Activated gamma-delta T cell treated with Interleukin-2 at 50 U/mL for 16 hours (primary cell): ENCODE data around the gene FPR2.
"Not testable (repeated sequence)": the region's sequence is repeated elsewhere in the genome, so short reads cannot be mapped to it uniquely, and the experiment has no call there.

Source experiments
- DNase-seq: peaks from one replicate; pipeline ENCODE4 v3.0.0-alpha.2; 2020

FPR2 gene

DNA sequence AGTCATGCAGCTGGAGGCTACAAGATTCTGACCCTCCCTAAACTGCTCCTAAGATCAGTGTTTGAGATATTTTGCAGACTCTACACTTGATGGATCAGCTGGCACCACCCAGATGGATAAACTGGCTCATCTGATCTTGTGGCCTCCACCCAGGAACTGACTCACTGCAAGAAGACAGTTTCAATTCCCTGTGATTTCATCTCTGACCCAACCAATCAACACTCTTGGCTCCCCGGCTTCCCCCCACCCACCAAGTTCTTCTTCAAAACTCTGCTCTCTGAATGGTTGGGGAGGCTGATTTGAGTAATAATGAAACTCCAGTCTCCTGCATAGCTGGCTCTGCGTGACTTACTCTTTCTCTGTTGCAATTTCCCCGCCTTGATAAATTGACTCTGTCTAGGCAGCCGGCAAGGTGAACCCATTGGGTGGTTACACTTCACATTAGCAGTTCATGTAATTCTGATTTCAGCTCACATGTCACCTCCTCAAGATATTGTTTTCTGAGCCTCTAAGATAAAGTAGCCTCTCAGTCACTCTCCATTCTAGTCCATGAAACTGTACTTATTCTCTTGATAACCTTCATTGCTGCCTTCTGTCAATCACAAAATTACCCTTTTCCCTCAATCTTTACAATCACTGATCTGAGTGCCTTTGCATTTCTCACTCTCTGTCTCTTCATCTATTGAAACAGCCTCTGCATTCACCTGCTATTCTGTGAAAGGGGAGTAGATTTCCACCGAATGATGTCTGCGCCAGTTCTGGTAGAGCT is 24.1 kb downstream of the FPR2 start:
- no peak for DNase-seq

DNA sequence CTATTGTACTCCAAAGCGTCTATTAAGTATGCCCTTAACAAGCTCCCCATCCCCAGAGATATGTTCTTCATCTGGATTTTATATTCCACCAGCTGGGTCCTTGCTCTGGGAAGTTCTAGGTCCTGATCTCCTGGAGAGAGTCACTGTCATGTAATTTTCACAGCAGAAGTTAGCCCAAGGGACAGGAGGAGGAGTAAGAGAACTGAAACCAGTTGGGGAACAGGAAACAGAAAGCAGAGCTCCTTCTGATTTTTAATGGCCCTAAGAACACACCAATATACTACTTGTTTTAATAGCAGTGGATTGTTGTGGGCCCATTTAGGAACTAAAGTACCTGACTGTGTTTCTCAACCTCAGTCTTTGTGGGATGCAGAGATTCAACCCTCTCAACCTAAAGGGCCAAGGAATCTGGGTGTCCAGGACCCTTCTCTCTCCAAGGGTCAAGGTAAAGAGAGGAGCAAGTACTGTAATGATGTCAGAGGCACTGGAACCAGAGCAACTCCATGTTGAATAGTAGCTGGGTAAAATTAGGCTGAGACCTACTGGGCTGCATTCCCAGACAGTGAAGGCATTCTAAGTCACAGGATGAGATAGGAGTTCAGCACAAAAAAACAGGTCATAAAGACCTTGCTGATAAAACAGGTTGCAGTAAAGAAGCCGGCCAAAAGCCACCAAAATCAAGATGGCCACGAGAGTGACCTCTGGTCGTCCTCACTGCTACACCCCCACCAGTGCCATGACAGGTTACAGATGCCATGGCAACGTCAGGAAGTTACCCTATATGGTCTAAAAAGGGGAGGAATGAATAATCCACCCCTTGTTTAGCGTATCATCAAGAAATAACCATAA is 25.9 kb downstream of the FPR2 start:
- DNase-seq, result no peak

DNA sequence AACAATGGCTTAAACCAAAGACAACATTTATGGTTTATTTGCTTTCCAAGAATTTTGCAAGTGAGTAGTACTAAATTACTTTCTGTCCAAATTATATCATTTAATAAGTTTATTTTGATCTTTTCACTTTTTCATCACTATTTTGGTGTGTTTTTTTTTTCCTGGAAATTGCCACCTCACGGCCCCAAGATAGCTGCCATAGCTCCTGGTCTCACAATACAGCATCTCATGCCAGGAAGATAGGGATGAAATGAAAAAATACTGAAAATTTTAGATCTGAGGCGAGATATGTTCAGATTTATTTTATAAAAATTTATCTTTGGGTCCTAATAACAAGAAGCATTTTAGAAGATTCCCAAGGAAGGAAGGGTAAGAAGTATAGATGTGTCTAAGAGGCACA is 27.0 kb downstream of the FPR2 start:
- no peak for DNase-seq

DNA sequence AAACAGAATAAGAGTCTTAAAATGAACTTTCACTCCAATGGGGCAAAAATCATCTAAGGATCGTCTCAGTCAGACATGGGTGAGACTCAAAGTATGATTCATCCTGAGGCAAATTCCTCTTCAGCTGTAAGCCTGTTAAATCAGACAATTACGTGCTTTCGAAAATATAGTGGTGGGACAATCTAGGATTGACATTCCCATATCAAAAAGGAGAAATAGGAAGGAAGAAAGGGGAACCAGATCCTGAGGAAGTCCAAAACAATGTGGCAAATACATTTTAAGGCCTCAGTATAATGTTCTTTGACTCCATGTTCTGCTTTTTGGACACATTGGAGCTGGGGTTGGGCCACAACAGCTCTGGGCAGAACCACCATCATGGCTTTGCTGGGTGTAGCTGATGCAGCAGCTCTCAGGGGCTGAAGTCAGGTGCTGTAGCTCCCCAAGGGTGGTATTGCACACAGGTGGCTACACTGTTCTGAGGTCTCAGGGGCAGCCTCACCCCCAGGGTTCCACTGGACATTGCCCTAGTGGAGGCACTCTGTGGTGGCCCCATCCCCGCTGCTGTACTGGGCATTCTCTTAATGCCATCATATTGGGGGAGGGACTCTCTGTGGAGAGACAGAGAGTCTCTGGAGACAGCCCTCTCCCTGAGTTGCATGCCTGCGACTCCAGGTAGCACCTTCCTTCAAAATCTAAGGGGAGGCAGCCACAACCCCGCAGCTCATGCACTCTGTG is 28.2 kb downstream of the FPR2 start:
- no peak for DNase-seq

DNA sequence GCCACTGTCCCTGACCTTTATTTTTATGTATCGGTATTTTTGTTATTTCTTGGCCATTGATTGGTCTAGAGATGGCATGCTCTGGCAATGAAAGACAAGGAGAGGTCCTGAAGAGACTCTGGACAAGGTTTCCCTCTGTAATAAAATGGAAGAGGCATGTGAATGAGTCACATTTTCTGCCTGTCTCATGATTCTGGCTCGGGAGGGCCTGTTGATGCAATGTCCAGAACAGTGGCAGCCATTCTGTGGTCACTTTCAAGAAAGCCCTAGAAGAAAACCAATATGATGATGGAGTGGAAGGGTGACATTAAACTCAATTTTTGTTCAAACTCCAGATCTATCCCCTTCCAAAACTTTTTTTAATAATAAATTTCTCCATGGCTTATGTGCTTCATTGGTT is 32.0 kb downstream of the FPR2 start:
- DNase-seq, result no peak

DNA sequence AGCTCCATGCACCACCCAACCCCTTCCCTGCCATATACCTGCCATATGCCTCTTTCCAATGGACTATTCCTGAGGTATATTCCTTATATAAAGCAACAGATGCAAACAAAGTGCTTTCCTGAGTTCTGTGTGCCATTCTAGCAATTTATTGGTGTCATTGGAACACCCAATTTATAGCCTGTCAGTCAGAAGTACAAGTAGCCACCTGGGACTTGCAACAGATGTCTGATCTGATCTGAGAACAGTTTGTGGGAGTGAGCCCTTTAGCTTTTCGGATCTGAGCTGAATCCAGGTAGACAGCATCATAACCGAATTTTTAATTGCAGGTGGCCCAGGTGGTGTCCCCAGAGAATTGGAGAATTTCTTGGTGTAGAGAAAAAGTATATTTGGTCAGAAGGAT is 33.0 kb downstream of the FPR2 start:
- no peak for DNase-seq

DNA sequence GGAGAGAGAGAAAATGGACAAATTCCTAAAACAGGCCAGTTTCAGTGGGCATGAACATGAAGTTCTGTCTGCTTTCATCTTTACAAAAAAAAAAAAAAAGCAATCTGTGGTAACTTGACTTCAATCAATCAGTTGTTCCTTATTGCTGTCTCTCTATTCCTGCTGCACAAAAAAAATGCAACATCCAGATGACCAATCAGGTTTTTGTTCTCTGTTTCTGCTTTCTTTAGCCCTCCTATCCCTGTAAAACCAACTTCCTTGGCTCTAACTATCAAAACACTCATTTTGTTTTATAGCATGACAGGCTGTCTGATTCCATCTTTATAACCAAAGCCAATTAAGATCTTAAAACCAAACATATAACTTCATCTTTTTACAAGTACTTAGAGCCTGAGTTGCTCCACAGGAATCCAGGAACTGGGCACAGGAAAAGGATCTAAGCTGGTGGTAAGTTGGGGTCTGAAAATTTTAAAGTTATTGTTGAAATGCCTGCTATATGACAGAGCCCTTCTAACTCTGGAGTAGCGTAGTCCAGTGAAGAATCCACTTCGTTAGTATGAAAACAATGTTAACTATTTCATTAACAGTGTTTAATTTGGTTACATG is 34.0 kb downstream of the FPR2 start, which contains the start of gene FPR3:
TSS of gene FPR3 (plus strand) at position 273 of the 606 bp plus-strand sequence. CDS start 28,592 bp downstream, outside the sequence.
- DNase-seq, result no peak

DNA sequence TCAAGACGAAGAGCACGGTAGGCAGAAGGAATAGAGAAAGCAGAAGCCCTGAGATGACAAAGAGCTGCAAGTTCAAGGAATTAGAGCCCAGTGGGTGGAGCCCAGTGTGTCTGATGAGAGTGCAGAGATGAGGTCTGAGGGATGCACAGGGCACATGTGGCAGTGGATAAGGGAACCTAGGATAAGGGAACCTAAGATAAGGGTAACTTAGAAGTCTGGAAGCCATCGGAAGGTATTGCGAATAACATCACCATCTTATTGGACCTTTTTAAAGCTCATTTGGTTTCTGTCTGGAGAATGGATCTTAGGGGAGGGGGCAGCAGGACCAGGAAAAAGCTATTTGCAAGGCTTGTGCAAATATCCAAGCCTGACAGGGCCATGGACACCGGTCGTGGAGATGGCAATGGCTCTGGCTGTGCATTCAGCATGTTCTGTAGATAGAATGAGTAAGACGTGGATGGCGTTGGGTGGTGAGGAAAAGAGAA is 35.3 kb downstream of the FPR2 start:
- no peak for DNase-seq

DNA sequence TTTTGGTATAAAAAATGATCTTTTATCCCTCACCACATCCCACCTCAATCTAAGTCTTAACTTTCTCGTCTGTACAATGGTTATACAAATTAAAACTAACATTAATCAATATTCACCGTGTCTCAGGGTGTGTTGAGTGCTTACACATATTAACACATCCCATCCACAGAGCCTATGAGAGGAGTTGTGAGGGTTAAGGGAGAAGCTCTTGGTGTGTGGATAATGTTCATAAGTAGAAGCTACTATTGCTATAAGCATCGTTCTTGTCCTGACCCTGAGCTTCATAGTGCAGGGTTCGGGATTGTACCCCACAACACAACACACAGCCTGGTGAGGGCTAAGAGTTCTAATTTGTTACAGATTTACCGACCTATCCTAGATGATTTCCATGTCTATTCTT is 36.5 kb downstream of the FPR2 start:
- no peak for DNase-seq

DNA sequence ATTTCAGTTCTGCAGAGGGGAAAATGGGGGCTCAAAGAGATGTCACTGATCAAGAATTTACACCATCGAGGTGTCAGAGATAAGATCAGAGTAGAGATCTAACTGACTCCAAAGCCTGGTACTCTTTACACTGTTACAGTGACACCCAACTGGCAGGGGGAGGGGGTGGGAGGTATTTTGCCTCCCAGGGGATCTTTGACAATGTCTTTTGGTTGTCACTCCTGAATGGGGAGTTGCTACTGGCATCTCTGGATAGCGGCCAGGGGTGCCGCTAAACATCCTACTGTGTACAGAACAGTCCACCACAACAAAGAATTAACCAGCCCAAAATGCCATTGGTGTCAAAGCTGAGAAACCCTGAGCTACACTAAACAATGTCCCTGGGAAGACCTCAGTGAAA is 37.1 kb downstream of the FPR2 start:
- DNase-seq, result no peak

DNA sequence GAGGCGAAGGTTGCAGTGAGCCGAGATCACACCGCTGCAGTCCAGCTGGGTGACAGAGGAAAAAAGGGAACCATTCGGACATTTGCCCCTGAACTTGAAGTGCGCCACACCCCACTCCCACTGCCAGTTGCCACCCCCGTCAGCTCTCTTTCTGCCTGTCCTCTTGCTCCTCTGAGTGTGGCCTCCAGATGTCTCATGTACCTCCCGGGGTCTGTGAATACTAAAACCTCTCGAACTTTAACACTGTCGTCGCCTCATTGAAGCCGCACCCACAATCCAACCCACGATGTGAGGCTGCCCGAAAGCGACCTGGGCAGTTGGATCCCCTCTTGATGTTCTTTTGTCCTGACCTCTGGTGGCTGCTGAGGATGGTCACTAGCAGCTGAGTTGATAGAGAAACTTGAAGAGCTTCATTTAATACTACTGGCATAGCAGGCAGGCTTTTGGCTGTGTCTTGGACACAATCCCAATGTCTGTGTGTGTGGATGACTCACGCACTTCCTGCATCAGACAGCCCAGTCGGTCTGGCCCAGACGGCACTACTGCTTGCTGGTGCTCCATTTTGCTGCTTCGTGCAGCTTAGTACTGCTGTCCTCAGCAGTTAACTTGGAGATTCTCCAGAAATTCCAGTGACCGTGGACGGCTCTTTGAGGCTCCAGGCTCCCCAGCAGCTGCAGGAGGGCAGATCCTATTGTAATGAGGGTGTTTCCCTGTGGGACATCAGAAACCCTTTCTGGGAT is 38.2 kb downstream of the FPR2 start:
- DNase-seq, result no peak

DNA sequence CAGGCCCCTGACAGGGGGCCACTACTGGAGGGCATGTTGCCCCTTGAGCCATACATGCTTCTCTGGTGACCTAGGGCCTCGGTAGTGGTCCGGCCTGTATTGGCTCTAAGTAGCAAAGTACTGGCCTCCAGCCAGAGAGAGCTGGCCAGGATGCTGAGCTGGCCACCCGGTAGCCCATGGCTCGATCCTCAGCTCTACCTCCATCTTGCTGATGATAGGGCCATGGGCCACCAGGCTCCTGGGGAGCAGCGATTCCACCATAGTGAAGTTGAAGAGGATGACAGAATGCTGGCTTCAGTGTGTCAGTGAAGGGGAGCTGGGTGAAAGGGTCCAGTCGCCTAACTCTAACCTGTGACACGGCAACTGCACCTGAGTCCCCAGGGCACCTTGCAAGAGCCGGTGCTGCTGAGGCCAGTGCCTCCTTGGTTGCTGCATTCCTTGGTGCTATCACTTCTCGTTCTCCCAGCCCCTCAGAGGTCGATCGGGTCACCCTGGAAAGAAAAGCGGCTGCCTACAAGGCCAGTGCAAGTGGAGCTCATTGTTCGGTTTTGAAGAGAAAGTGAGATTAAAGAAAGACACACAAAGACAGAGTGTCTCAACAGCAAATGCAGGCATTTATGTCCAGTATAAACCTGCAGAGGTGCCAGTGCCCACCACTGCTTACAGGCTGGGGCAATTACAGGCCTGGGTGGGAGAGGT is 38.9 kb downstream of the FPR2 start:
- DNase-seq, result no peak

DNA sequence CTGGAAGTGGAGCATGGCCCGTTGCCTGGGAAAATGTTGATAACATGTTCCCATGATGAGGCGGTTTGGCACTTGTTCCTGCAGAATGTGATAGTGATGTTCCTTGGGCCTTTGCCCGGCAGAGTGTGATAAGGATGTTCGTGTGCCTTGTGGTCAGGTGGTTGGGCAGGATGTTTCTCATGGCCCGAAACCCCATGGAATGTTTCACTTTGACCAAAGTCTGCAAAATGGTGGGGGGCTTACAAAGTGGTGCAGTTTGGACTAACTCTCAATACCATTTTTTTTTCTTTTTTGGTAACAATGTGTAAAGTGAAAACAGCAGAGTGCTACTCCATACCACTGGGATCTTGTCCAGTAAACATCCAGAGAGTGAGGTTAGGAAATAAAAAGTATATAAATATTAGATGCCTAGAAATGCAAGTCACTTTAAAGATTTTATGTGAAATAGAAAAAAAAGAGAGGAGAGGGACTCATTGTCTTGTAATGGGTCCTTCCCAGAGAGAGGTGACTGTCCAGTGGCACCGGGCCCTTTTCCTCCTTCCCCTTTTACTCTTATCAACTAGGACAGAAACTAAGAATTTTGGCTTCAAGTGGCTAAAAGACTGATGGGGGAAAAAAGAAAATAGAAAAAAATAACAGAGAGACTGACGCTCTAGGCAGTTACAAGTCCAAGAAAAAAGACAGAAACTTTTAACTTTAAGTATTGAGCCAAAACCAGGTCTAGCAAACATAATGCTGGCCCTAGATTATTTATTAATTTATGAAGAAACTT is 39.7 kb downstream of the FPR2 start:
- DNase-seq, result no peak

DNA sequence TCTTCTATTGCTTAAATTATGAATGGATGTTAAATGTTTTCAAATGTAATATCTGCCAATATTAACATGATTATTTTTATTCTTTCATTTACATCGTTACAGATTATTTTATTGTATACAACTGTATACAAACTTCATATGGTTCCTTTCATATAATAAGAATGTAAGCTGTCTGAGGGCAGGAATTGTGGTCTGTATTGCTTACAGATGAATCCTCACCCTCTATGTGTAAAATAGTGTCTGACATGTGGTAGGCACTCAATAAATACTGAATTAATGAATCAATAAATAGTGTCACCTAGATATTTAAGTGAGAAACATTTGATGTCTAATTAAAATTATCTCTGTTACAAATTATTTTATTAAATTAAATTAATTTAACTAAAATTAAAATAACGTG is 41.8 kb downstream of the FPR2 start:
- no peak for DNase-seq

DNA sequence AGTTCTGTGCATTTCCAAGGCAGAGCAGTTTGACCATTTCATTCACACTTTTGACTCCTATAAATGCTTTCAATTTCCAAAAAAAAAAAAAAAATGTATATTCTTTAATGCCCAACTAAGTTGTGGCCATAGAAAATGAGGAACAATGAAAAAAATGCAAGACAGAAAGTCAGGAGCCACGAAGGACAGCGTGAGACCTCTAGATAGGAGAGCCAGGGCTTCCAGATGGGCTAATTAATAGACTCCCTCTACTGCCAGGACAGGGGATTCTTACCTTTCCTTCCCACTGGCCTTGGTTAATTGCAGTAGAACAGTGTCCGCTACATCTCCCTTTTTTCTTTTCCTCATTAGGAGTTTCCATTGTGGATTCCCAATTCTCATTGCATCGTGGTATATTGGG is 42.5 kb downstream of the FPR2 start:
- no peak for DNase-seq

DNA sequence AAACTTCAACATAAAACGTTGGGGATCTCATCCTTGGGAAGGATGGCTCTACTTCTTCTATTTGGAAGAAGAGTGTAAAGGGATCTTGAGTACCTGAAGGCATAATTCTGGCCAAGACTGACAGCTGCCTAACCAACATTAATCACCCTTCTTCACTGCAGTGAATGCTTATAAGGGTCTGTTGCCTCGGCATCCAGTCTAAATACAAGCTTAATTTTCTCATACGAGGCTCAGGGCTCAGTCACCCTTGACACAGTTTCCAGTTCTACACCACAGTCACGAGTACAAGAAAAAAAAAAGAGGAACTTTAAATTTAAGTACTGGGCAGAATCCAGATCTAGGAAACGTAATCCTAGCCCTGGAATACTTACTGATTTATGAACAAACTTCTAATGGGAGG is 43.0 kb downstream of the FPR2 start:
- no peak for DNase-seq

DNA sequence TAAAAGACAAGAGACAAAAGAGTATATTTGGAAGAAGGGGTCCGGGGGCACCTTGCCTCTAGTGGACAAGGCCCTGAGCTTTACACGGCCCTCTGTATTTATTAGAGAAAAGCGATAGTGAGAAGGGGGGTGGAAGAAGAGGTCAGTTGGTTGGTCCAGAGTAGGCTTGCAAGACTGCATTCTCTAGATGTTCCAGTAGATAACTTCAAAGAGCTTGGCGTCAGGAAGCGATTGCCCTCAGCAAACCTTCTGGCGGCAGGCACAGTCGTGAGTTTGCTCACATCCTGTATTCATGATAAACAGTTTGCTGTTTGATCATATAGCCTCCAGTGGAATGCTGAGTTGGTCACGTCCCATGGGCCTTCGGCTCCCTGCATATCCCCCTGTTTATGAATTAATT is 43.8 kb downstream of the FPR2 start:
- DNase-seq, result not testable (repeated sequence)

DNA sequence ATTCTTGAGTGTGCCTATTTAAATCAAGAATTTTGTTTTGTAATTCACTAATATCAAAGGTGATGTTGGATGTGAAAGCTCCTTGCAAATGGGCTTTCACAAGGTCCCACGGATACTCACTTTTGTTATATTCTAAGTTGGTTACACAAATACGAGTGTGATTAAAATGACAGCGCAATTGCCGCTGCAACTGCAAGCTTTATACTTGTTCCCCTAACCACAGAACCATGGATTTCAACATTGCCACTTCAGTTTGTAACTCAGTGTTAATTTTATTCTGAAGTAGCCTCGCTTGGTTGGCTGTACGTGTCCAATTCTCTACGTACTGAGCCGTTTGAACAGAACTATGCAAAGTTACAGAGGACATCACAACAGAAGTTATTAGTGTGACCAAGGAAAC is 44.4 kb downstream of the FPR2 start:
- not testable (repeated sequence) for DNase-seq

DNA sequence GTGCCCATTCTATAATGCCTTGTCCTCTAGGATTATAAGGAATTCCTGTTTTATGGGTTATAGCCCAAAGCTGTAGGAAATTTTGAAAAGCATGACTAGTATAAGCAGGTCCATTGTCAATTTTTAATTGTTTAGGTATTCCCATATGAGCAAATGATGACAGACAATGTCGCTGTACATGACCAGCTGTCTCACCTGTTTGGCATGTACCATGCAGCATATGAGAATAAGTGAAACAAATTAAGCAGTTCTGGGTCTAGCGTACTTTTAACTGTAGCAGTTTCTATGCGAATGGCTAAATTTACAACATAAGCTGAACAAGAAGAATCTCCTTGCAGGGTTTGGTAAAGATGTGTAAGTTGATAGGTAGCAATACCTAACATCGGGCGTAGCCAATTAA is 45.6 kb downstream of the FPR2 start:
- DNase-seq, result not testable (repeated sequence)

DNA sequence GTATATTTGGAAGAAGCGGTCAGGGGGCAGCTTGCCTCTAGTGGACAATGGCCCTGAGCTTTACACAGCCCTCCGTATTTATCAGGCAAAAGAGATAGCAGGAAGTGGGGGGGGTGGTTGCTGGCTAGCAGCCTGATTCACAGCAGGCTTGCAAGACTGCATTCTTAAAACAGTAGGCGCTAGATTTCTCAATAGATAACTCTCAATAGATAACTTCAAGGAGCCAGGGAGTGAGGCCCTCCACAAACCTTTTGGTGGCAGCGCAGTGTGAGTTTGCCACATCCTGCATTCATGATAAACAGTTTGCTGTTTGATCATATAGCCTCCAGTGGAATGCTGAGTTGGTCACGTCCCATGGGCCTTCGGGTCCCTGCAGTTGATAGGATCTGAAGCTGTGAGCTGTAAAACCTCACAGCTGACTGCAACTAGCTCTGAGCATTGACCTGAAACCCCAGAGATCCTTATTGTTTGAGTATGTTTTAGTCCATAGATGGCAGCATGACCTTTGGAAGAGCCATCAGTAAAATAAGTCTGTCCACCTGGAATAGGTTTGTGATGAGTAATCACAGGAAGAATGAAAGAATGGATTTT is 46.2 kb downstream of the FPR2 start:
- DNase-seq, result peak; percentile 4
